ENCODE measurements around the gene ADCY2.

ADCY2 gene

DNA sequence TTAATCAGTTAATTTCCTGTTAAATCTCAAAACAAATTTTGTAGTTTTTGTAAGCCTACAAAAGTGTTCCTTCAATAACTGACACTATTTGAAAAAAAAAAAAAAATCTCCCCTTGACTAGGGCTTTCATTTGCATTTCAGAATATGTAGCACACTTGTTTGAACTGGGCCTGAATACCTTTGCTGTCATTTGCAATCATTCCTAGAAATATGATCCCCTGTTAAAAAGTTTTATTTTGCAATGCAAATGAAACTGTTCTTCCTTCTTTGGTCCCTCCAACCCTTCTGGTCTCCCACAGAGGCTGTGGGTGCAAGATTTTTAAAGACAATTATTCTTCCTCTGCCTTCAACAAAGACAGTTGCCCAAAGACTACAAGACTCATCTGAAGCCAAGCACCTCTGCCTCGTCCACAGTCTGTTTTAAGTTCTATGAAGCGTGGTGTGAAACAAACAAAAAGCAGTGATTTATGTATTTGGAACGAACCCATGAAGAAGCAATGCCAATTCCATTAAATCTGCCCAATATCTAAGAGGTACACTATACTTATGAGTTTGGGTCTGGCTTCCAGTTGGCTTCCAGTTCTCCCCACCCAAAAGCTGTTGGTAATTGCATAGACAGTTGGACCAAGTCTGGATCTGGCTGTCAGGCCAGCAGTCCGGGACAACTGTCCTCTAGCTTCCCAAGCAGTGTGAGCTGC, 388.9 kb downstream of the ADCY2 start:
- no peak for DNase-seq (ENCODE audit: low spot score)

GRCh38 chr5:7787770-7788169, 391.8 kb downstream of the ADCY2 start:
- no peak for DNase-seq (ENCODE audit: low spot score)

- no peak for DNase-seq (ENCODE audit: low spot score)
Measured at GRCh38 chr5:7789567-7789966, 393.6 kb downstream of the ADCY2 start.

DNA sequence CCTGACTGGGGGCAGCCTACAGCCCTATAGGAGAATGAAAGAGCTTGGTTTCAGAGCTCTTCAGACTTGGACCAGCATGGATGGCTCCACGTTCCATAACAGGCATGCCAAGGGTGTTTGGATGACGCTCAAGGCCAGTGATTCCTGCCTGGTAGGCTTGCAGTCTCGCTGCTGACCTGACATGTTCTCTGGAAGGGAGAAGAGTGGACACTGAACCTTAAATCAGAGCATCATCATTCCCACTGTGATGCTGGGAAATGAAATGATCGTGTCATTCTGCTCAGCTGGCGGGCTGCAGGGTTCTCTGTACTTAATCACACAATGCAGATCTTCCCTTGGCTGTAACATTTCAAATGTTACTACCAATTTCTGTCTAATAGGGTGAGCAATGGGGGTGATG, 398.0 kb downstream of the ADCY2 start:
- DNase-seq (ENCODE audit: low spot score), result no peak

- no peak for DNase-seq (ENCODE audit: low spot score)
Measured at GRCh38 chr5:7794311-7794710, 398.4 kb downstream of the ADCY2 start.

- no peak for DNase-seq (ENCODE audit: low spot score)
Measured at GRCh38 chr5:7794823-7795222, 398.9 kb downstream of the ADCY2 start.

GRCh38 chr5:7795306-7795705, 399.4 kb downstream of the ADCY2 start:
- no peak for DNase-seq (ENCODE audit: low spot score)

DNA sequence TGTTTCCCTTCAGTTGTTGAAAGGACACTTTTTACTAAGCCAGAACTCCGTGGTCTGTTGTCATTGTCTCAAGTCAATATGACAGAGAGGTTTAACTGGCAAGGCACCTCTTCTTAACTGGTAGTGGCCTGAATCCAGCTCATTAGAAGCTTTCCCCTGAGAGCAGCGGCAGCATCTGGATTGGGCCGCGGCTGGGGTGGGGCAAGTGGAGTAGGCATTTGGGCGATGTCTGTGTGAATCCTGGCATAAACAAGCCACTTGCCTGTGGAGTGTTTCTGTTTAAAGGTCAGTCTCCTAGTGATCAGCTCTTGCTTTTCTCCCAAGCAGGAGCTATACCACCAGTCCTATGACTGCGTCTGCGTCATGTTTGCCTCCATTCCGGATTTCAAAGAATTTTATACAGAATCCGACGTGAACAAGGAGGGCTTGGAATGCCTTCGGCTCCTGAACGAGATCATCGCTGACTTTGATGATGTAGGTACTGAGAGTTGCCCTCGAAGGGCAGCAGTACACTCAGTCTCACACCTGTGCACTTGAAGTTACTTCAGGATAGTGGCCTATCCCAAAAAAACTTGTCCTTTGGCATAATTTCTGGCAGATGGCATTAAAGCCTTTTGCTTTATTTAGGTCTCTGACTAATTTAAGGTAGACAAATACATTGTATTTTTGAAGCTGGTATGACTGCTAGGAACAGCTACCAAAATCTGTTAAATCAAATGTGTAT, 406.1 kb downstream of the ADCY2 start:
- no peak for DNase-seq (ENCODE audit: low spot score)

DNA sequence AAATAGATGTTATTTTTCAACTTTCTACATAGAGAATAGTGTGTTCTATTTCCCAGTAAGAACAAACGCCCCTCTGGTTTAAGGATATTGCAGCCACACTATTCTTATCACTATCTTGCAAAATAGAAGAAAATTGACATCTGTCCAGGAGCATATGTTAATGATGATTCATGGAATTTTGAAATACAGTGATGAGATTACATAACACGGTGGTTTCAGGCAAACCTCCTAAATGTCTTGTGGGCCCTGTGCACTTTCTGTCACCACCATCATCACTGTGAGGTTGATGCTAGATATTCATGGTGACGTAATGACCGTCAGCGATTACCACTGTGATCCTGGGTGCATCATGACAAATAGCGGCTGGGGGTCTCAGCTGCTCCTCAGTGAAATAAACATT, 406.9 kb downstream of the ADCY2 start:
- no peak for DNase-seq (ENCODE audit: low spot score)

DNA sequence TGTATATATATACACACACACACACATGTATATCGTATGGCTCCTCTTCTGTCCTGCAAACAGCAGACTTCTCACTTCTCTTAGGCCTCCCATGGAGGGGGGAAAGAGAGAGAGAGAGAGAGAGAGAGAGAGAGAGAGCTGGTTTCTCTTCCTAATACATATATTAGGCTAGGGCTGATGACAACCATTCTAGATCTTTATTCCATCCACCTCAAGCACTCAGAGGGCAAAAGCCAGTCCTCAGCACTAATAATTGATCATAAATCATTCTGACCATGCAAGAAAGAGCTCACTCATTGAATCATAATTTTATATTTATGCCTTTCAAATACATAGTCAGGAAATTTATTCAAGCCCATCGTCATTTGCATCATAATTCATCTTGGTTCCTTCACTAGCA, 408.0 kb downstream of the ADCY2 start:
- DNase-seq (ENCODE audit: low spot score), result no peak

GRCh38 chr5:7805379-7805778, 409.4 kb downstream of the ADCY2 start:
- DNase-seq (ENCODE audit: low spot score), result peak; percentile 31

GRCh38 chr5:7808998-7809397, 413.1 kb downstream of the ADCY2 start:
- DNase-seq (ENCODE audit: low spot score), result no peak

DNA sequence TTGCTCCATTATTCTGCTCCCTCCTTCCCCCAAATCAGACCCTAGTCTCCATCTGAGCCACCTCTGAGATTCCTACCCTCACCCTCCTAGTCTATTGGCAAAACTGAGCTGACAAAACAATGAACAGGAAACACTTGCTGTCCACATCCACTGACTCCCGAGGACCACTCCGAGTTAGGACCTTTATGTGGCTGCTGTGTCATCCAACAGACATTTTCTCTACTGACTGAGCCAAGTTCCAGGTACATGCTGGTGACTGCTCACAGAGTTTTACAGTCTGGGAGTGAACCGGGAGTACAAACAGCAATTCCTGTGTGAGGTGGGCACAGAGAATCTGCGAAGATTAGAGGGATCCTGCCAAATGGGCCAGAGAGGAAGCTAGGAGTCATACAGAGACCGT, 415.8 kb downstream of the ADCY2 start:
- no peak for DNase-seq (ENCODE audit: low spot score)

DNA sequence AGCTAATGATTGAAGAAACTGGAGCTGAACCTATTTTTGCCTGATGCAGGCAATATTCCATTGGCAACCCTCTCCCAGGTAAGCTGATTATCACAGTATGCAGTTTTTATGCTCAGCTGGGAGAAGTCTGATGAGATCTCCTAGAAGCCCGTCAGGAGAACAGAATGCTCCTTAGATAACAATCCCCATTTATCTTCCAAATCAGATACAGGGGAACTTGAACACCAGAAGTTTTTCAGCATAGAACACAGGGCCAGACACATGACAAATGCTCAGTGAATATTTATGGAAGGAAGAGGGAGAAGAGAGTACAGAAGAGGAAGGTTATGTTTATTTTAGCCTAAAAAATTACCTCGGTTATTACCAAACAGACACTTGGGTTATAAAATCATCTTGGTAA, 417.1 kb downstream of the ADCY2 start:
- no peak for DNase-seq (ENCODE audit: low spot score)

- DNase-seq (ENCODE audit: low spot score), result no peak
Measured at GRCh38 chr5:7813576-7813975, 417.6 kb downstream of the ADCY2 start.

DNA sequence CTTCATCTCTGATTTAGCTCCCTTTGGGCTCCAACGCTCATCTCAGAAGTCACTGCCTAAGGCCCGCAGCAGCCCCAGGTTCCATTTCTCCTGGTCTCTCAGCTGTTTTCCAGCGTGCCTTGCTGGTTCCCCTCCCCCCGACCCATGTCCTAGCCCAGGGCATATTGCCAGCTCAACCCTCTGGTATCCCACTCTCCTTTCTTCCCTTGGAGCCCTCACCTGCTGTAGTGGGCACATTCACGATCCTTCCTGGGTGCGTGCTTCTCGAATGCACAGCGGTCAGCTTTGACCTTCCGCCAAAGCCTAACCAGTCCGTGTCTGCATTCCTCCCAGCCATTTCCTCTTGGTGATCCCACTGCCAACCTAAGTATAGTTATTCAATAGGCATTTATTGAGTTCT, 418.9 kb downstream of the ADCY2 start:
- no peak for DNase-seq (ENCODE audit: low spot score)

GRCh38 chr5:7815892-7816534, 420.1 kb downstream of the ADCY2 start:
- DNase-seq (ENCODE audit: low spot score), result peak; percentile 90

DNA sequence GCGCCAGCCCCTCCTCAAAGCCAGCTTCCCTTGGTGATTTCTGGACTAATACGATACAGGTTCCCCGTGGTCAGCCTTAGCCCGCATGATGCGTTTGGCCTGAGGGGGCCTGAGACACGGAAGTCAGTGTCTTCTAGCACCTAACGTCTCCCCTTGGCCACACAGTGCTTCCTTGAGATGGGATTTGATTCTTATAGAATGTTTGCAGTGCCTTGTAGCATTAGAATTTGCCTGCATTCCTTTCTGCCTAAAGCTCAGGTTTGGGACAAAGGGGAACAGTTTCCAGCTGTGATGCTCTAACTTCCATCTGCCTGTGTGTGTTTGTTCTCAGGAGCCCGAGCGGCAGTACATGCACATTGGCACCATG, 420.6 kb downstream of the ADCY2 start:
- DNase-seq (ENCODE audit: low spot score), result no peak

DNA sequence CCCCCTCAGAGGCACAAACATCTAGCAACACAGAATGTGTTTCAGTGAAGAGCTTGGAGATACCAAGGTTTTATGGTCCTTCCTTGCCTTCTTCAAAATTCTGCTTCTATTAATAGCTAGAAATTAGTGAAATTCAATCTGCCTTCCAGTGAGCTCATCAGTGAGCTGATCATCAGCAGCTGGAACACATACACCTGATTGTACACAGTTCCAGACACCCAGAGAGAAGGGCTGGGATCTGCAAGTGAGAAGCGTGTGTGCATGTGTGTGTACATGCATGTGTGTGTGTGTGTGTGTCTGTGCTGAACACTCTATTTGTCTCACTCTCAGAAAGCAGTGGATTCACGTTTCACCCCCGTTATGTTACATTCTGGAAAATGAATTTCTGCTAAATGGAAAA, 426.5 kb downstream of the ADCY2 start:
- DNase-seq (ENCODE audit: low spot score), result no peak

DNA sequence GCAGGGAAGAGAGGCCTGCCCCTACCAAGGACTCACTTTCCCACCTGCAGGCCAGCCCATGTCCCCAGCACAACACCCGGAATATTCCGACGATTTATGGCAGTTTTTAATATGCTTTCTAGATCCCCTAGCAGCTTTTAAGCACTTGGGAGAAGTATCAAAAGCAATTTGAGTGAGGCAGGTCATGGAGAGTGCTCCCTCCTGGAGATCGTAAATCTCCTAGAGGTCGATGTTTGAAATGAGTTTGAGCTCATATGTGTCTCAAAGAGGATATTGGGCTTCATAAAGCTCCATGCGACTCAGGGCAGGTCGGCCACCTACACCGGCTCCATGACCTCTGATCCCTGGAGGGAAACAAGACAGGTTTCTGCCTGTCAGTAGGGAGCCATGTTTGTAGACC, 427.7 kb downstream of the ADCY2 start:
- no peak for DNase-seq (ENCODE audit: low spot score)

DNA sequence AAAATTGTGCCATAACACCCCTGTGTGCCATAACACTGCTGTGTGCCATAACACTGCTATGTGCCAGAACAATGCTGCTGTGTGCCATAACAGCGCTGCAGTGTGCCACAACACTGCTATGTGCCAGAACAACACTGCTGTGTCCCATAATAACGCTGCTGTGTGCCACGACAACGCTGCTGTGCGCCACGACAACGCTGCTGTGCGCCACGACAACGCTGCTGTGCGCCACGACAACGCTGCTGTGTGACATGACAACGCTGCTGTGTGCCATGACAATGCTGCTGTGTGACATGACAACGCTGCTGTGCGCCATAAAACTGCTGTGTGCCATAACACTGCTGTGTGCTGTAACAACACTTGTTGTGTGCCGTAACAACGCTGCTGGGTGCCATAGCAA, 429.1 kb downstream of the ADCY2 start:
- no peak for DNase-seq (ENCODE audit: low spot score)

- DNase-seq (ENCODE audit: low spot score), result no peak
Measured at GRCh38 chr5:7825630-7826029, 429.7 kb downstream of the ADCY2 start.

DNA sequence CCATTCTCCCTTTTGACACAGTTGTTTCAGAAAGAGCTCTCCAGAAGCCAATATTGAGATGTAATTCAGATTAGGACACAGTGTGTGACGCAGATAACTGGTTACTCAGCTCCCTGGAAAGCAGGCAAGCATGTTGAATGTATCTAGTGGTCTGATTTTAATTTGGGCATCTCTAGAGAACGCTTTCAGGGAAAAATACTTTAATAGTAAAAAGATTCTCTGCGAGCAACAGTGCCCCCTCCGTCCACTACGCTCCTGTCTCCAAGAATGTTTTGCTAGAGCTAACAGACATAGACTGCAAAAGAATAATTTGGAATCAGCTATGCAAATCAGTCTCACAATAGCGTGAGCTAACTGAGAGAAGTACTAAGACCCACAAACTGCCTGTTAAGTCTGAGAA, 431.7 kb downstream of the ADCY2 start:
- no peak for DNase-seq (ENCODE audit: low spot score)

- no peak for DNase-seq (ENCODE audit: low spot score)
Measured at GRCh38 chr5:7828269-7828668, 432.3 kb downstream of the ADCY2 start.
